HG03439 (cell line): ENCODE data around the gene AGRN.
"Not testable (repeated sequence)": the region's sequence is repeated elsewhere in the genome, so short reads cannot be mapped to it uniquely, and the experiment has no call there.

Source experiments
- ATAC-seq: cut with Tn5 transposase; IDR thresholded peaks from one replicate; pipeline ENCODE4 v1.9.1; 2021; ENCODE audit warnings: mild to moderate bottlenecking, moderate library complexity; ENCODE audit not compliant: unreplicated experiment

AGRN gene

DNA sequence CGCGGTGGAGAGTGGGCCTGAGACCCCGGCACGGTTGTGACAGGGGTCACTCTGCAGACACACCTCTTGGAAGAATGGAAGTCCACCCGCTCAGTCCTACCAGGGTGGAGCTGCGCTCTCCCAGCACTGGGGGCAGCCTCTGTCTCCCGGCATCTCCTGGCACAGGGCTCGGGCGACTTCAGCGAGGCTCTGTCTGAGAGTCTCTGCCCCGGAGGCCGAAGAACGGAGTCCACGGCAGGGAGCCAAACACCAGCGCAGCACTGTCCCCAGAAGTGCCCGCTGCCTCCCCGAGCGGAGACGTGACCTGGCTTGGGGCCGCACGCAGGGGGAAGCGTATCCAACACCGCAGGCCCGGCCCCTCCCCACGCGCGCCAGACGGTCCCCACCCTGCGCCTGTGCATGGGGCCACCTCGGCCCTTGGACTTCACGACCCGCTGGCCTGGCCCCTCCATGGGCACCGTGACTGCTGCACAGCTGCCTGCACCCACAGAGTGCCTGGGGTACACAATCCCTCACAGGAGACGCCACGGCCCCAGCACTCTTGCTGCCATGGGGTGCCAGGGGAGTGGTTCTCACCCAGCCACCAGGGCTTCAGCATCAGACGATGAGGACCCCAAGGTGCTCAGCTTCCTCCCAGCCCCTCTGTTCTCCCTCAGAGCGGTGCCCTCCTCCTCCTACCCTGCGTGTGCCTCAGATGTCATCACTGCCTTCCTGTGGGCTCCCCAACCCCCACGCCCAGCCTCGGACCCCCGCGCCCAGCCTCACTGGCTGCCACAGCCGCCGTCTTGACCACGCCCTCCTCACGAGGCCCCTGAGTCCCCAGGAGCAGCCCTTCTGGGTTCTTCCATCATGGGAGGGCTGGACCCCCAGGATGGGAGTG lies 69.1 kb downstream of the AGRN start:
- no peak for ATAC-seq

DNA sequence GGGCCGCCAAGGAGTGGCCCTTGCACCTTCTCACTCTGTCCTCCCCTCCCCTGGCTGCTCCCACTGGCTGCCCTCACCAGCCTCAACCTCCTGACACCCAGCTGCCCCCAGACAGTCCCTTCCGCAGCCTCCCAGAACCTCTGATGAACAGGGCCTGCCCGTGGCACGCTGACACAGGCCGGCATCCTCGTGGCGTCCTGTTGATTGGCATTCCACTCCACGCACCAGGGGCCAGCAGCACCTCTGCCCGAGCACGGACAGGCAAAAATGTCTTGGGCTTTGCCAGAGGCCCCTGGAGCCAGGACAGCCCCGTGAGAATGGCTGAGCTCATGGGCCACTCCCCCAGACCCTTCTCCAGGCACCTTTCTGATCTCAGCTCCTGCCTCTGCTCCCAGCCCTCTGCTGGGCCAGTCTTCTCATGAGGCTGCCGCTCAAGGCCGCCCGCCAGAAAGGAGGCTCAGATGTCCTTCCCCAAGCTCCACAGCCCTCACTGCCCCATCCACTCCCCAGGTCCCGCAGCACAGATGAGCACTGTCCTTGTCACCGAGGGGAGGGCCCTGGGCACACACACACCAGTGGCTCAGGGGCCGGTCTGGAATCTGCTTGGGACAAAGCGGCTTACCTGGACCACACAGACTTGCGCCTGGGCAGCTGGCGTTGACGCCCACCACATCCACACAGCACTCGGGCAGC lies 70.0 kb downstream of the AGRN start:
- no peak for ATAC-seq

DNA sequence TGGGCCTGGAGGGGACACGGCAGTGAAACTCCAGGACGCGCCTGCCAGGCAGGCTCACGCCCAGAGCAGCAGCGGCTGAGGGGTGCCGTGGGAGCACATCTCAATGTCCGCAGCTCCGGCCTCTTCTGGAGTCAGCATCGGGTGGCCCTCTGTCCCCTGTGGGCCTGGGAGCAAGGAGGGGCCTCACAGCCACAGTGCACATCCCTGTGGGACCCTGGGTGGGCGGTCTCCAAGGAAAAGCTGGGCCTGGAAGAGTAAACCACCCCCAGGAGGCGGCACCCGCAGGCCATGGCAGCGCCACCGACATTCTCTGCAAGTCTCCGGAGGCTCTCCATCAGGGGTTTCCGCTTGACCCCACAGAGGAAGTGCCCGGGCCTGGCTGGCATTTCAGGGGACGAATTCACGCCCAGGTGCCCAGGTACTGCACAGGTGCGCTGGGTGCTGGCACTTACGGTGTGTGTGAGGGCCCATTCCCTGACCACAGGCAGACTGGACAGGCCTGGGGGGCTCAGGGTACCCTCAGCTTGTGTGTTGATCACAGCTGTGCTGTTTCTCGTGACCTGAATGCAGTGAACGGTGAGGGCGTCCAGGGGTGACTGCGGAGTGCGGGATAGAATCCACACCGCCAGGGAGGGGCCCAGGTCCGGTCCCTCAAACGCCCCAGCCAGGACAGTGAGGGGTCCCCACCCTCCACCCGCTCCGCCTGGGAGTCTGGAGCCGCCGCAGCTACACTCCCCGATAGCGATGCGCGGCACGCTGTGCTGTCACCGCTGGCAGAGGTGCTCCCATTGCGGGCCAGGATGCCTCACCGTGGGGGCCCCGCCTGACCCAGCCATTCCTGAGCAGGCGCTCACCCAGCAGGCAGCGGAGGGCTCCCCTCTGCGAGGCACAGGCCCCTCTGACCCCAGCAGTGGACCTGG lies 70.8 kb downstream of the AGRN start:
- no peak for ATAC-seq

DNA sequence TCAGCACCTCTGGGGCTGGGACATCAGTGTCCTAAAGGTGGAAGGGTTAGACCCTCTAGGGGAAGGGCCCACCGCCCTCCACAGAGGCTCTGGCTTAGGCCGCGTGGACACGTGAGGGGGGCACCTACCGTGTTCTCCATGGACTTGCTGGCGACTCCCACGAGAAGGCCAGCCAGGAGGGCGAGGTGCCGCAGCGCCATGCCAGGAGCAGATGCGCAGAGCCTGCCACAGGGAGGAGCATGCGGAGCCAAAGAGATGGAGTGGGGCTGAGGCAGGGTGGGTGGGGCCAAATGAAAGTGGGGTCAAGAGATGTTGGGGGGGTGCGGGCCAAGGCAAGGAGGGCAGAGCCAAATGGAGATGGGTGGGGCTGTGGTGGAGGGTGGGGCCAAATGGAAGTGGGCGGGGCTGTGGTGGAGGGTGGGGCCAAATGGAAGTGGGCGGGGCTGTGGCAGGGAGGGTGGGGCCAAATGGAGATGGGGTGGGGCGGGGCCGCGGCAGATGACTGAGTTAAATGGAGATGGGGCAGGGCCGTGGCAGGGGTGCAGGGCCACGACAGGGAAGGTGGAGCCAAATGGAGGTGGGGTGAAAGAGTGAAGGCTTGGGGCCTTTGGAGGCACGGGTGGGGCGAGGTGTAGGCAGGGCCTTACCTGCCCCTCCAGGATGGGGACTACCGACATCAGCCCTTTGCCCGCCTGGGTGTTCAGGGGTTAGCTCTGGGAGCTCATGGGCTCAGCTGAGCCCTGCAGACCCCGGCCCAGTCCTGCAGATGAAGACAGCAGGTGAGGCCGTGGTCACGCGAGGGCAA lies 71.6 kb downstream of the AGRN start:
- ATAC-seq, result no peak

DNA sequence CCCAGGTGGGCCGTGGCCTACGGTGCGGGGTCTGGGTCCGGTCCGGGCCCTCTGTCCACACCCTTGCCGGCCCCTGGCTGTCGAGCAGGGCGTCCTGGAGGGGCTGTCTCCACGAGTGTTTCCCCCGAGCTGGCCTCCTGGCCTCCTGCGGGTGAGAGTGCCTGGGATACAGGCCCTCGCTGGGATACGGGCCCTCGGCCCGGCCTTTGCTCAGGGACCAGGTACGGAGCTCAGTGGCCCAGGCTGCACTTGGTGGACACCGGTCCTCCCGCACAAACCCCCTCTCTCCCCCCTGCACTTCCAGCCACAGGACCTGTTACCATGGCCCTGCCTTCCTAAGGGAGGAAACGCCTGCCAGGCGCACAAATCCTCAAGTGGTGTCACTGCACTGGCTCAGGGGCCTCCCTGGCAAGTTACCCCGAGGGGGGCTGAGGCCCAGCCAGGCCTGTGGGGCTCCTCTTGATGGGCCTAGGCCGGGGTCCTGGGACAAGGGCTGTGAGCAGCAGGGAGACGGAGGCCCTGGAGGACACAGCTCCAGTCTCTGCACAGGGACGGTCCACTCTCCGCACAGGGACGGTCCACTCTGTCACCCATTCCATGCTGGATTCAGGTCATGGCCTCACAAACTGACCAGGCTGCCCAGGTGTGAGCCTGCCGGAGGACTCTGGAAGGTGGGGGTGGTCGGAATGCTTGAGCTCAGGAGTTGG lies 72.4 kb downstream of the AGRN start:
- ATAC-seq, result no peak

DNA sequence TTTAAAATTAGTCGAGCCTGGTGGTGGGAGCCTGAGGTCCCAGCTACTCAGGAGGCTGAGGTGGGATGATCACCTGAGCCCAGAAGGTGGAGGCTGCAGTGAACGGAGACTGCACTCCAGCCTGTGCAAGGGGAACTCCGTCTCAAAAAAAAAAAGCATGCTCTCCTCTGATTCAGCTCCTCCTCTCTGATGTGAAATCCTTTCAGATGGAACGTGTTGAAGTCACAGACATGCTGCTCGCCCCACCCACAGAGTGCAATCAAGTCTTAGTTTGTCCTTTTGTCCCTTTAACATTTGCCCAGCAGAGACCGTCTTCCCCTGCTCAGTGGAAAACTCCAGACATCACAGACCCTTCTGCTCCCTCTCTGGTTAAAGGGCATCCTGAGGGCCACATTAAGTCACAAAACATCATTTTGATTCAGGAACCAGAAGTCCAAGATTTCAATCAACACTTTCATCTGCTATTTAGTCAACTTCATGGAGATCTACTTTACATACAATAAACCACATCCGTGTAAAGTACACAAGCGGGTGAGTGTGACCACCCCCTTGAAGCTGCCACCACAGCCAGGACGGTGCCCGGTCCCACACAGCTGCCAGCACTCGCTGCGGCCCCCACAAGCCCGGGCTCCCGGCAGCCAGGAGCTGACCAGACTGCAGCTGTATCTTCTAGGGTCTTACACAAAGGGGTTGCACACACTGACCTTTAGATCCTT lies 73.1 kb downstream of the AGRN start:
- ATAC-seq, result no peak

DNA sequence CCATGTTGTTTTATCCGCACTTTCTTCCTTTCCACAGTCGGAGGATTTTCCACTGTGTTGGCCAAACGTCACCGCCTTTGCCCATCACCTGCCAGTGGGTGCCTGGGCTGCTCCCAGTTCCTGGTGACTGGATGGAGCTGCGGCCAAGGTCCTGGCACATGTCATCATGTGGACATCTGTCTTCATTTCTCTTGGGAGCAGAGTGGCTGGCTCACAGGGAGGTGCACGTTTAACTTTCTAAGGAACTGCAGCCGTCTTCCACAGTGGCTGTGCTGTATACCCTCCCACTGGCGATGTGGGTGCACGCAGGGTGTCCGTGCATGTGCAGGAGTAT lies 73.7 kb downstream of the AGRN start:
- no peak for ATAC-seq

DNA sequence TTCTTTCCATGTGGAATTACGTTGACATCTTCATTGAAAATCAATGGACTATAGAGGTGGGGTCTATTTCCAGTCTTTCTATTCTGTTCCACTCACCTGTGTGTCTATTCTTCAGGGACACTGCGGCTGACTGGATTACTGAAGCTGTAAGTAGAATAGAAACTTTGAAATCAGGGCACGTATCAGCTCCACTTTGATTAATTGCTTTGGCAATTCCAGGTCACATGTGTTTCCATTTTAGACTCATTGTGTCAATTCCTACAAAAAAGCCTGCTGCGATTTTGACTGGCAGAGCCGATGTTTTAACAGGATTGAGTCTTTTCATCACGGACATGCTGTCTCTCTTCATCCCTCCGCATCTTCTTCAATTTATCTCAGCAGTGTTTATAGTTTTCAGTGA lies 75.1 kb downstream of the AGRN start:
- no peak for ATAC-seq

DNA sequence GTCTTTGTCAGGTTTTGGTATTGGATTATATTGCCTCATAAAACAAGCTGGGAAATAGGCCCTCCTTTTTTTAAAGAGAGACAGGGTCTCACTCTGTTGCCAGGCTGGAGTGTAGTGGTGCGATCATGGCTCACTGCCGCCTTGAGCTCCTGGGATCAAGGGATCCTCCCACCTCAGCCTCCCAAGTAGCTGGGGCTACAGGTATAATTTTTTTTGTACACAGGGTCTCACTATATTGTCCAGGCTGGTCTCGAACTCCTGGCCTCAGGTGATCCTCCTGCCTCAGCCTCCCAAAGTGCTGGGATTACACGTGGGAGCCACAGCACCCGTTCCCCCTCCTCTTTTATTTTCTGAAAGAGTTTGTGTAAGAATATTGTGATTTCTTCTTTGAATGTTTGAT lies 76.2 kb downstream of the AGRN start:
- ATAC-seq, result not testable (repeated sequence)

DNA sequence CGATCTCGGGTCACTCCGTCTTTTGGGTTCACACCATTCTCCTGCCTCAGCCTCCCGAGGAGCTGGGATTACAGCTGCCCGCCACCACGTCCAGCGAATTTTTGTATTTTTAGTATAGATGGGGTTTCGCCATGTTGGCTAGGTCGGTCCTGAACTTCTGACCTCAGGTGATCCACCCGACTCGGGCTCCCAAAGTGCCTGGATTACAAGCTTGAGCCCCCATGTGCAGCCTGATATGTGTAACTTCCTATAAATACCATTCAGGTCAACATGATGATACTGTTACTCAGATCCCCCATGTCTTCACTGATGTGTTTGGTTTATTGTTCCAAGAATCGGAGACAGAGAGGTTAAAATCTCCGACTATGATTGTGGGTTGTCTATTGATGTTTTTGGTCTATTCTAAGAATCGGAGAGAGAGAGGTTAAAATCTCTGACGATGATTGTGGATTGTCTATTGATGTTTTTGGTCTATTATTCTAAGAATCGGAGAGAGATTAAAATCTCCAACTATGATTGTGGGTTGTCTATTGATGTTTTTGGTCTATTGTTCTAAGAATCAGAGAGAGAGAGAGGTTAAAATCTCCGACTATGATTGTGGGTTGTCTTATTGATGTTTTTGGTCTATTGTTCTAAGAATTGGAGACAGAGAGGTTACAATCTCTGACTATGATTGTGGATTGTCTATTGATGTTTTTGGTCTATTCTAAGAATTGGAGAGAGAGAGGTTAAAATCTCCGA lies 78.9 kb downstream of the AGRN start:
- no peak for ATAC-seq

DNA sequence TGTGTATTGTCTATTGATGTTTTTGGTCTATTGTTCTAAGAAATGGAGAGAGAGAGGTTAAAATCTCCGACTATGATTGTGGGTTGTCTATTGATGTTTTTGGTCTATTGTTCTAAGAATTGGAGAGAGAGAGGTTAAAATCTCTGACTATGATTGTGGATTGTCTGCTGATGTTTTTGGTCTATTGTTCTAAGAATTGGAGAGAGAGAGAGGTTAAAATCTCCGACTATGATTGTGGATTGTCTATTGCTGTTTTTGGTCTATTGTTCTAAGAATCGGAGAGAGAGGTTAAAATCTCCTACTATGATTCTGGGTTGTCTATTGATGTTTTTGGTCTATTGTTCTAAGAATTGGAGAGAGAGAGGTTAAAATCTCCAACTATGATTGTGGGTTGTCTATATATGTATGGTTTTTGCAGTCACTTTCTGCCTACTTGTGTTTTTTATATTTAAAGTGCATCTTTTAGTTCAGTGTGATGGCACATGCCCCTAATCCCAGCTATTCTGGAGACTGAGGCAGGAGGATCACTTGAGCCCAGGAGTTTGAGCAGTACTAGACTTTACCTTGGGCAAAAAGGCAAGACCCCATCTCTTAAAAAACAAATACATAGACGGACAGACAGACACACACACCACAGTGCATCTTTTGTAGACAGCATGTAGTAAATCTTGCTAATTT lies 79.7 kb downstream of the AGRN start:
- no peak for ATAC-seq

DNA sequence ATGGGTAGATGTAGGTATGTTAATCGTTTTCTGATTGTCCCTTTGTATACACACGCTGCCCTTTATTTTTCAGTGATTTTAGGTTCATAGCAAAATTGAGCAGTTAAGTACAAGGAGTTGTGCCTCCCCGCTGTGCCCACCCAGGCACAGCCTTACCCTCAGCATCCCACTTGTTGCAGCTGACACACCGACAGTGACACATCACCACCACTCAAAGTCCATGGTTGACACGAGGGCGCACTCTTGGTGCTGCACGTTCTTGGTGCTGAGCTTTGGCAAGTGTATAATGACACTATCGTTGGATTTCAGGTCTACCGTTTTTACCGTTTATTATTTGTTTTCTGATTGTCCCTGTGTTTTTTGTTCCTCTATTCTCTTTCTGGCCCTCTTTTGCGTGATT lies 80.4 kb downstream of the AGRN start:
- no peak for ATAC-seq

DNA sequence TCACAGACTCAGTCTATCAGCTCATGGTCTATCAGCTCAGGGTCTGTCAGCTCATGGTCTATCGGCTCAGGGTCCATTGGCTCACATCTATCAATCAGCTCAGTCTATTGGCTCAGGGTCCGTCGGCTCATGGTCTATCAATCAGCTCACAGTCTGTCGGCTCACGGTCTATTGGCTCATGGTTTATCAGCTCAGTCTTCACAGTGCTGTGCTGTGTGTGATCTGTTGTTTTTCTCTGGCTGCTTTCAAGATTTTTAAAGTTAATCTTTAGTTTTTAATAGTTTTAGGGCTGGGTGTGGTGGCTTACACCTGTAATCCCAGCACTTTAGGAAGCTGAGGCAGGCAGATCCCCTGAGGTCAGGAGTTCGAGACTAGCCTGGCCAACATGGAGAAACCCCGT lies 81.6 kb downstream of the AGRN start:
- ATAC-seq, result no peak

DNA sequence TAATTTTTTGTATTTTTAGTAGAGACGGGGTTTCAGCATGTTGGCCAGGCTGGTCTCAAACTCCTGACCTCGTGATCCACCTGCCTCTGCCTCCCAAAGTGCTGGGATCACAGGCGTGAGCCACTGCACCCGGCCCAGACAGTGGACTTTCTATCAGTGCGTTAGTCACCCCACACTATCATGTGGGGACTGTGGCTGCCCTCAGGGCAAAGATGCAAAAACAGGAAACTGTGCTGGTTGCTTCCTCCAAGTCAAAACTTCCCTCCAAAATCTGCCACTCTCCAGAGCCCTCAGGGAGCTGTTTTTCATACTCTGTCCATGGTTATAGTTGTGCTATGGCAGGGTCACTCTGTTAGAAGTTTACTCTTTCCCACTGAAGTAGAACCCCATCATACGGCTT lies 84.2 kb downstream of the AGRN start:
- ATAC-seq, result not testable (repeated sequence)
